IMR-90 (cell line): ENCODE results near the gene TRPM1.

Source experiments
- CTCF ChIP-seq: conservative IDR thresholded peaks from 2 replicates; pipeline ENCODE4 v1.5.1; 2012; ENCODE audit warnings: mild to moderate bottlenecking, low read depth, low read length, improper control_type of control experiment
- FOS ChIP-seq: fragments of 150-350 bp; IDR thresholded peaks from 2 replicates; pipeline ENCODE4 v1.6.1; 2016; ENCODE audit warnings: low read depth, low read length

DNA sequence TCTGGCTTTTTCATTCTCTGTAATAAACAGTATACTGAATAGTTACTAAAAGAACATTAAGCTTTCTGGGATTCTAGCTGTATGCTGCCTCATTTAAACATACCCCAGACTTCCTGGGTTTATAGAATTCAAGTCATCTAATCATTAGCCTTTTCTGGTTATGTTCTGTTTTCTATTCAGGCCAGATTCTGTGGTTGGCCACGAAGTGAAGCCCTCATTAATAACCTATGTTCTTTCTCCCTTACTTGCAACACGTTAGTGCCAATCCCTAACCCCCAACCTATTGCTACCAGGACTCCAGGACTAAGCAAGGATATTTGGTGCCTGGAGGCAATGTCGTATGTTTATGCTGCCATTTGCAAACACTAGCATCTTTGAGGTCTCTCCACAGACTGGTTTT, 81.5 kb downstream of the TRPM1 start:
- TF ChIP-seq FOS (no peak), CTCF (no peak)
